GM21381 (cell line): ENCODE data around the gene NFKBIE.

Experiments used
- ATAC-seq: cut with Tn5 transposase; IDR thresholded peaks from one replicate; pipeline ENCODE4 v1.9.1; 2021; ENCODE audit warnings: mild to moderate bottlenecking, moderate library complexity; ENCODE audit not compliant: unreplicated experiment

Gene NFKBIE

DNA sequence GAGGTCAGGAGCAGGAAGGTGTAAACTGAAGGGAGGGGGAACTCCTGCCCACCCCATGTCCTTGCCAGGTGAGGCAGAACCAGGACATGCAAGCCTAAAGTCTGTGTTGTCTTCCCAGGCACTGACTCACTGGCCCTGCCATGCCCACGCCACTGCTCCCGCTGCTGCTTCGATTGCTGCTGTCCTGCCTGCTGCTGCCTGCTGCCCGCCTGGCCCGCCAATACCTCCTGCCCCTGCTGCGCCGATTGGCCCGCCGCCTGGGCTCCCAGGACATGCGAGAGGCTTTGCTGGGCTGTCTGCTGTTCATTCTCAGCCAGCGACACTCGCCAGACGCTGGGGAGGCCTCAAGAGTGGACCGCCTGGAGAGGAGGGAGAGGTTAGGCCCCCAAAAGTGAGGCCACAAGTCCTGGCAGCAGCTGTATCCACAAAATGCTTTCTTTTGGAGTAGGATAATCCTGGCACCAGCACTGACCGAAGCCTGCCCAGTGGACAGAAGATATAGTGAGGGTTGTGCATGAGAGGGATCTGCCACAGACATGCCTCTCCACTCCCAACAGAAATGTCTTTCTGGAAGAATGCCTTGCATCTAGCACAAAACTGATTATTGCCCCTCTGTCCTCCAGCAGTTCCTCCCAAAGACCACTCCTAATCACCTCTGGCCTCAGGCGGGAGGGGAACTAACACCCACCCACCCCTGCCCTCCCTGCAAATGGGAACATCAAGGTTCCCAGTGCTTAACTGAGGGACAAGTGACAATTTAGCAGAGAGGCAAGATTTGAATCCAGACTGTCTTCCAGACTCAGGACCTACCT lies 47.8 kb downstream of the NFKBIE start:
- ATAC-seq, result no peak

DNA sequence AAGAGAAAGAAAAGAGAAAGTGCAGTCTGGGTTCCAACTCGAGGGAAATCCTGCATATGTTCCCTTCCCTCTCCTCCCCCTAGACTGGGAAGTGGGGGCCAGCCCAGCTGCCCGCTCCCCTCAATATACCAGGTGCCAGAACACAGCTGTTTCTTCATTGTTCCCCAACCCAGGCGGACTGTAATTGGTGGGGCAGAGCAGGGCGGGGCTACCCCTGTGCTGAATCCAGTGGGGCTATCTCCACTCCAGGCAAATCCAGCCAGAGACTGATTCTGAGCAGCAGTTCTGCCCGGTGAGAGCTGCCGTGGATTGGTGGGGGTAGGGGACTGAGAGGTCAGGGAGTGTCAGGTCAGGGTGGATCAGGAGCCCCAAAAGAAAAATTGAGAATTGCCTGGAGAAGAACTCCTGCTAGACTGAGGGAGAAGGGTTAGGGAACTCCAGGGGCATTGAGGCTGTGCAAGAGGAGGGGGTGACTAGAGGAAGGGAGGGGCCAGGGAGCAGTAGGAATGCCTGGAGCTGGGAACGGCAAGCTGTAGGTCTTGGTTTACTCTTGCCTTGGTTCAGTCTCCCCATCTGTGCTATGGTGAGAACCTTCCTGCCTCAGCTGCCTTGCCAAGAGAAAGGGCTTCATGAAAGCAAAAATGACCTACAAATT lies 48.5 kb downstream of the NFKBIE start, which contains the start of gene MYMX:
Gene MYMX (plus strand): TSS at position 250 of the 655 bp plus-strand sequence. CDS start 546 bp downstream, outside the sequence.
- no peak for ATAC-seq

DNA sequence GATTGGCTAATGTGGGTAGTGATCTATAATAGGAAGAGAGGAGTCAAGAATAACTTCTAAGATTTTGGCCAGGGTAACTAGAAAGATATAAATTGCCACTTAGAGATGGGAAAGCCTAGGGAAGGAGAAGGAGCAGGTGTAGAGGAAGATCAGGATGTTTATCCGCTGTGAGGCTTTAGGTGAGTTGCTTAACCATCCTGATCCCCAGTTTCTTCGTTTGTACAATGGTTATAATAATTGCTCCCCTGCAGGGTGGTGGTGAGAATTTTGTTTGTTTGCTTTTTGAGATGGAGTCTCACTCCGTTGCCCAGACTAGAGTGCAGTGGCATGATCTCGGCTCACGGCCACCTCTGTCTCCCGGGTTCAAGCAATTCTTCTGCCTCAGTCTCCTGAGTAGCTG lies 51.0 kb downstream of the NFKBIE start:
- ATAC-seq, result no peak

GRCh38 chr6:44211284-44211683 lies 54.1 kb downstream of the NFKBIE start:
- no peak for ATAC-seq
